Keratinocyte (primary cell): ENCODE results near the gene AHCYL2. TPM values are rescaled to one million over a fixed set of nuclear protein-coding genes. Genes with fewer than 3 reads are reported as not detected.

Source experiments
- DNase-seq: peaks from one replicate; pipeline ENCODE4 v3.0.0-alpha.2; 2011; ENCODE audit warnings: low read depth, missing footprints, low spot score
- FAIRE-seq: peaks from 2 replicates; lab custom pipeline; 2011; peaks lifted over from hg19 to GRCh38; lab: Jason Lieb, UNC
- H2AFZ ChIP-seq: 2 replicates; pipeline ENCODE4 v1.6.0; 2012; ENCODE audit warnings: low read length, control low read depth, inconsistent platforms; ENCODE audit not compliant: control insufficient read depth
- H3K27ac ChIP-seq: 2 replicates; pipeline ENCODE4 v1.5.1; 2011; ENCODE audit warnings: low read length; ENCODE audit not compliant: control insufficient read depth, insufficient read depth
- H3K27me3 ChIP-seq: 3 replicates; pipeline ENCODE4 v1.6.0; 2011; ENCODE audit warnings: low read length; ENCODE audit not compliant: control insufficient read depth, insufficient read depth; ENCODE audit errors: extremely low read depth
- H3K36me3 ChIP-seq, 2 experiments: 2 replicates in 1 of 2; 3 replicates in 1 of 2; pipeline ENCODE4 v1.5.1; 2011; ENCODE audit warnings: low read length in 2 of 2, mild to moderate bottlenecking in 1 of 2; ENCODE audit not compliant: control insufficient read depth in 2 of 2, insufficient read depth in 2 of 2; ENCODE audit errors: extremely low read depth in 1 of 2
- H3K4me1 ChIP-seq: 3 replicates; pipeline ENCODE4 v1.5.1; 2011; ENCODE audit warnings: low read length; ENCODE audit not compliant: control insufficient read depth, insufficient read depth; ENCODE audit errors: extremely low read depth
- H3K4me2 ChIP-seq: 3 replicates; pipeline ENCODE4 v1.6.0; 2011; ENCODE audit warnings: low read depth, low read length; ENCODE audit not compliant: control insufficient read depth, insufficient read depth; ENCODE audit errors: extremely low read depth
- H3K4me3 ChIP-seq, 3 experiments: fragments of 200-600 bp in 1 of 3; sonication (generic) in 1 of 3; 2 replicates in 2 of 3; 3 replicates in 1 of 3; pipeline ENCODE4 v1.5.1; 2011 to 2016; ENCODE audit warnings: low read length in 3 of 3, mild to moderate bottlenecking in 3 of 3, control low read depth in 2 of 3, inconsistent platforms in 1 of 3, low read depth in 1 of 3, mixed read lengths in 1 of 3, mixed run types in 1 of 3, moderate library complexity in 1 of 3; ENCODE audit not compliant: control insufficient read depth in 2 of 3, insufficient read depth in 2 of 3; ENCODE audit errors: extremely low read depth in 1 of 3
- H3K79me2 ChIP-seq: 2 replicates; pipeline ENCODE4 v1.6.0; 2012; ENCODE audit warnings: low read length; ENCODE audit not compliant: control insufficient read depth, insufficient read depth
- H3K9ac ChIP-seq: 3 replicates; pipeline ENCODE4 v1.6.0; 2011; ENCODE audit warnings: low read length; ENCODE audit not compliant: control insufficient read depth, insufficient read depth; ENCODE audit errors: extremely low read depth
- H3K9me1 ChIP-seq: 3 replicates; pipeline ENCODE4 v1.6.0; 2011; ENCODE audit warnings: low read length; ENCODE audit not compliant: control insufficient read depth, insufficient read depth; ENCODE audit errors: extremely low read depth
- H3K9me3 ChIP-seq: 2 replicates; pipeline ENCODE4 v1.5.1; 2012; ENCODE audit warnings: low read depth, low read length; ENCODE audit not compliant: control insufficient read depth
- H4K20me1 ChIP-seq: 3 replicates; pipeline ENCODE4 v1.6.0; 2011; ENCODE audit warnings: low read length; ENCODE audit not compliant: control insufficient read depth, insufficient read depth; ENCODE audit errors: extremely low read depth
- CTCF ChIP-seq, 3 experiments: IDR thresholded peaks in 1 of 3; conservative IDR thresholded peaks in 1 of 3; optimal IDR thresholded peaks in 1 of 3; 2 replicates in 2 of 3; 3 replicates in 1 of 3; pipeline versions ENCODE3 to v1.5.1; 2011; ENCODE audit warnings: low read length in 3 of 3, mild to moderate bottlenecking in 3 of 3, moderate library complexity in 2 of 3, control low read depth in 1 of 3, inconsistent platforms in 1 of 3; ENCODE audit not compliant: insufficient read depth in 2 of 3; ENCODE audit errors: extremely low read depth in 1 of 3
- EZH2 ChIP-seq: IDR thresholded peaks from one replicate; pipeline ENCODE4 v1.6.1; 2012; ENCODE audit warnings: inconsistent platforms, mild to moderate bottlenecking, low read length, moderate library complexity
- dilution Hi-C: fragments of 300-500 bp; cut with MboI; formaldehyde crosslinking; loops from one replicate; pipeline ENCODE4 v1.7.0; 2020; ENCODE audit warnings: low sequenced_read_pairs; ENCODE audit not compliant: extremely low pct_ligation_motif_present
- polyA plus RNA-seq, 5 experiments: library from polyadenylated mRNA; depleted of rRNA in 3 of 5; stranded (reverse) in 3 of 5; stranded (forward) in 1 of 5; unstranded in 1 of 5; fragments of >200 nt; gene quantifications; 1 replicate in 1 of 5; 2 replicates in 3 of 5; 3 replicates in 1 of 5; pipeline versions ENCODE4 v1.2.1 to v1.2.3, GENCODE V29; 2011 to 2012; ENCODE audit warnings: missing spikeins in 2 of 5, low read depth in 1 of 5, low replicate concordance in 1 of 5

The AHCYL2 gene
- polyA plus RNA-seq, 1 donor (not counting 4 experiments of a cell fraction or from before 2014, with no cell fraction given), result 32.8 TPM

GRCh38 chr7:129292861-129293260 is 68.0 kb downstream of the AHCYL2 start:
- no peak for FAIRE-seq
- Histone ChIP-seq H2AFZ (no peak overlapping the region), H3K4me1 (peaks cover 11% of the 10 kb centered on the region), H3K79me2 (no peaks in the 10 kb centered on the region), H3K9me3 (no peaks in the 10 kb centered on the region), H3K27me3 (no peaks in the 10 kb centered on the region), H3K4me3 (no peak overlapping the region), H3K36me3 (no peaks in the 10 kb centered on the region), H3K9me1 (no peaks in the 10 kb centered on the region), H3K27ac (no peak overlapping the region), H4K20me1 (no peaks in the 10 kb centered on the region), H3K4me2 (no peak overlapping the region), H3K9ac (no peak overlapping the region)
- no peak for DNase-seq
- no peak for TF ChIP-seq CTCF (optimal IDR thresholded peaks at IDR 0.05 in 1 of 3, IDR thresholded peaks at IDR 0.05 in 1 of 3, conservative IDR thresholded peaks at IDR 0.05 in 1 of 3; ENCODE audit: extremely low read depth in 1 of 3, insufficient read depth in 2 of 3, low read length in 3 of 3)
- TF ChIP-seq EZH2, result no peak
- dilution Hi-C loops, result no loop called here

GRCh38 chr7:129295015-129295423 is 70.2 kb downstream of the AHCYL2 start:
- Histone ChIP-seq H3K4me2 (peak overlapping the region; percentile 79), H3K27ac (no peak overlapping the region), H2AFZ (no peak overlapping the region), H3K27me3 (no peaks in the 10 kb centered on the region), H3K36me3 (no peaks in the 10 kb centered on the region), H3K79me2 (no peaks in the 10 kb centered on the region), H3K9ac (no peak overlapping the region), H3K4me1 (peaks cover 11% of the 10 kb centered on the region), H4K20me1 (no peaks in the 10 kb centered on the region), H3K4me3 (peak overlapping the region in 1 of 3 experiments; percentile 33), H3K9me1 (no peaks in the 10 kb centered on the region), H3K9me3 (no peaks in the 10 kb centered on the region)
- dilution Hi-C loops, result no loop called here
- TF ChIP-seq EZH2 (no peak), CTCF (optimal IDR thresholded peaks at IDR 0.05 in 1 of 3, IDR thresholded peaks at IDR 0.05 in 1 of 3, conservative IDR thresholded peaks at IDR 0.05 in 1 of 3; ENCODE audit: extremely low read depth in 1 of 3, insufficient read depth in 2 of 3, low read length in 3 of 3) (no peak)
- DNase-seq, result no peak
- peak; percentile 80 for FAIRE-seq
